Measurements from ENCODE around the gene NARS2.

GRCh38 chr11:78525720-78526119, 48.9 kb downstream of the NARS2 start:
- TF ChIP-seq CTCF (IDR thresholded peaks at IDR 0.05): no peak
- no peak for TF ChIP-seq POLR2A (IDR thresholded peaks at IDR 0.05)
